Effector memory CD4-positive, alpha-beta T cell (primary cell): ENCODE results near the gene GRK5.
"Not testable (repeated sequence)": the region's sequence is repeated elsewhere in the genome, so short reads cannot be mapped to it uniquely, and the experiment has no call there.

Experiments
- DNase-seq, 3 donors: peaks; one replicate each; pipeline ENCODE4 v3.0.0-alpha.2; 2020
- H3K27ac ChIP-seq: 2 replicates; pipeline ENCODE4 v1.7.0; 2013; ENCODE audit warnings: mild to moderate bottlenecking, low read length, moderate library complexity; ENCODE audit not compliant: insufficient read depth, poor library complexity, severe bottlenecking
- H3K27me3 ChIP-seq: replicated peaks from 2 replicates; pipeline ENCODE4 v1.7.0; 2013; ENCODE audit warnings: mild to moderate bottlenecking, low read length; ENCODE audit not compliant: insufficient read depth, control insufficient read depth, poor library complexity, severe bottlenecking
- H3K36me3 ChIP-seq: 2 replicates; pipeline ENCODE4 v1.7.0; 2013; ENCODE audit warnings: mild to moderate bottlenecking, low read length, moderate library complexity; ENCODE audit not compliant: control insufficient read depth, insufficient read depth
- H3K4me1 ChIP-seq: 2 replicates; pipeline ENCODE4 v1.7.0; 2013; ENCODE audit warnings: low read length, mild to moderate bottlenecking; ENCODE audit not compliant: control insufficient read depth, insufficient read depth, poor library complexity, severe bottlenecking
- H3K4me3 ChIP-seq: 2 replicates; pipeline ENCODE4 v1.7.0; 2013; ENCODE audit warnings: low read length, low read depth, mild to moderate bottlenecking; ENCODE audit not compliant: insufficient read depth, poor library complexity, severe bottlenecking
- H3K9me3 ChIP-seq: 2 replicates; pipeline ENCODE4 v1.7.0; 2013; ENCODE audit warnings: mild to moderate bottlenecking, low read length, moderate library complexity; ENCODE audit not compliant: control insufficient read depth

The GRK5 gene

GRCh38 chr10:119256030-119256429 lies 48.7 kb downstream of the GRK5 start:
- Histone ChIP-seq H3K4me1 (no peaks in the 10 kb centered on the region), H3K4me3 (no peak overlapping the region), H3K9me3 (no peaks in the 10 kb centered on the region), H3K27ac (no peak overlapping the region), H3K27me3 (no peaks in the 10 kb centered on the region), H3K36me3 (no peaks in the 10 kb centered on the region)
- DNase-seq, result no peak

- Histone ChIP-seq H3K36me3 (no peaks in the 10 kb centered on the region), H3K9me3 (no peaks in the 10 kb centered on the region), H3K27me3 (no peaks in the 10 kb centered on the region), H3K4me3 (no peak overlapping the region), H3K27ac (no peak overlapping the region), H3K4me1 (no peaks in the 10 kb centered on the region)
- DNase-seq, result no peak
These were observed 49.5 kb downstream of the GRK5 start for GRCh38 chr10:119256897-119257296.

GRCh38 chr10:119257899-119258419 lies 50.6 kb downstream of the GRK5 start:
- Histone ChIP-seq H3K4me1 (no peaks in the 10 kb centered on the region), H3K4me3 (no peak overlapping the region), H3K27ac (no peak overlapping the region), H3K27me3 (no peaks in the 10 kb centered on the region), H3K36me3 (no peaks in the 10 kb centered on the region), H3K9me3 (no peaks in the 10 kb centered on the region)
- no peak for DNase-seq

DNA sequence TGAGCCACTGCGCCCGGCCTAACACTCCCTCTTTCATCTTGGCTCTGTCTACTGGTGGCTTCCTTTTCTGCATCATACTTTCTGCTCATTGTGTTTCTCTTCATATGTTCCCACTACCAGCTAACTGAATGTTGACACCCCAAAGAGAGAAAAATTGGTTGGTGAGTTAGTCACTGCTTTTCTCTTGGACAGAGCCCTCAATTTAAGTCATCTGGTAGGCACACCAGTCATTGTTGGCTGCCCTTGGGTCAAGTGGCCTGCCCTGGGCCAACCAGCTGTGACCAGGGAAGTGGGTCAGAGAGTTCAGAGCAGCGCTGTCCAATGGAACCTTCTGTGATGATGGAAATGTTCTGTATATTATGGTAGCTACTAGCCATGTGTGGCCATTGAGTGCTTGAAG lies 52.0 kb downstream of the GRK5 start:
- Histone ChIP-seq H3K4me3 (no peak overlapping the region), H3K27me3 (no peaks in the 10 kb centered on the region), H3K4me1 (no peaks in the 10 kb centered on the region), H3K27ac (no peak overlapping the region), H3K36me3 (no peaks in the 10 kb centered on the region), H3K9me3 (no peaks in the 10 kb centered on the region)
- no peak for DNase-seq

GRCh38 chr10:119261016-119261415 lies 53.6 kb downstream of the GRK5 start:
- H3K27ac ChIP-seq, H3K4me1 ChIP-seq, DNase-seq, H3K36me3 ChIP-seq, H3K4me3 ChIP-seq, H3K9me3 ChIP-seq, H3K27me3 ChIP-seq: not testable (repeated sequence)

GRCh38 chr10:119263951-119264617 lies 56.7 kb downstream of the GRK5 start:
- no peaks in the 10 kb centered on the region for H3K27me3 ChIP-seq
- peaks cover 10% of the 10 kb centered on the region for H3K4me1 ChIP-seq
- DNase-seq, result no peak
- no peaks in the 10 kb centered on the region for H3K36me3 ChIP-seq
- no peak overlapping the region for H3K27ac ChIP-seq
- no peak overlapping the region for H3K4me3 ChIP-seq
- H3K9me3 ChIP-seq, result no peaks in the 10 kb centered on the region

DNA sequence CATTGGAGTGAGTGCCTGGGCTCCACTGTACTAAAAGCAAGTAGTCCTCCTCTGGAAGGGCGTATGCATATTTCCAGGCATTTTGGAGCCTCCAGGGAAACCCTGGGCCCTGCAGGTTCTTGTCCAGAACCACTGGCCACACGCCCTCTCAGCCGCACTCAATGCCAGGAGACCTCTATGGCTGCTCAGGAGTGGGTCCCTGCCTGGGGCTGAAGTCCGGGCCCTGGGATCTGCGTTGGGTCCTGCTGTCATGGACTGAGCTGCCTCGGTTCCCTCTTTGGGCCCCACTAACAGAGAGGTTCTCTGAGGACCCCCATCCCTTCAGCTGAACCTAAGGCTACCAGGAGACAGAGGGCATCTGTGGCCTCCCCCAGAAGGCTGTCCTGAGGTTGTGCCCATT lies 58.3 kb downstream of the GRK5 start:
- Histone ChIP-seq H3K27ac (no peak overlapping the region), H3K4me3 (no peak overlapping the region), H3K36me3 (no peaks in the 10 kb centered on the region), H3K9me3 (no peaks in the 10 kb centered on the region), H3K4me1 (peaks cover 23% of the 10 kb centered on the region), H3K27me3 (no peaks in the 10 kb centered on the region)
- no peak for DNase-seq

- Histone ChIP-seq H3K27me3 (no peaks in the 10 kb centered on the region), H3K4me1 (peaks cover 36% of the 10 kb centered on the region), H3K9me3 (no peaks in the 10 kb centered on the region), H3K4me3 (no peak overlapping the region), H3K36me3 (no peaks in the 10 kb centered on the region), H3K27ac (peak overlapping the region; percentile 97)
- DNase-seq, result no peak
These were observed 60.0 kb downstream of the GRK5 start for GRCh38 chr10:119267384-119267783.

DNA sequence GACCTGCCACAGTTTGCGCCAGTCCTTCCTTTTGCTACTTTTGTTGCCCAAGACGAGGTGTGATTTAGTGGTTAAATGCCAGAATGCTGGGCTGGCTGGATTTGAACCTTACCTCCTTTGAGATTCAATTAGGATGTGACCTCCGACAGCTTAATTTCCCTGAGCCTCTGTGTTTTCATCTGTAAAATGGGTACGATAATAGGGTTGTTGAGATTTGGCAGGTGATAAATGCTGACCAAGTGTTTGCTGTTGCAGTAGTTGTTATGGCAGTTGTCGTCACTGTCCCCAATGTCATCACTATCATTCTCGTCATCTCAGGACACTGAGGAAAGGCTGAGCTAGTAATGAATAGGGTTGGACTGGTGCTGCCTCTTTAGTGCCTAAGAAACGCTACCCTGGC lies 61.1 kb downstream of the GRK5 start:
- Histone ChIP-seq H3K27ac (peak overlapping the region; percentile 97), H3K4me3 (no peak overlapping the region), H3K36me3 (no peaks in the 10 kb centered on the region), H3K27me3 (no peaks in the 10 kb centered on the region), H3K4me1 (peaks cover 36% of the 10 kb centered on the region), H3K9me3 (no peaks in the 10 kb centered on the region)
- no peak for DNase-seq

GRCh38 chr10:119268871-119269506 lies 61.6 kb downstream of the GRK5 start:
- Histone ChIP-seq H3K4me1 (peaks cover 36% of the 10 kb centered on the region), H3K27ac (peak overlapping the region; percentile 97), H3K27me3 (no peaks in the 10 kb centered on the region)

More at GRCh38 chr10:119268871-119269506, 61.6 kb downstream of the GRK5 start:
- H3K9me3 ChIP-seq, result no peaks in the 10 kb centered on the region
- H3K4me3 ChIP-seq, result no peak overlapping the region
- DNase-seq, result peak; percentile 76 to 84 (median 79)
- no peaks in the 10 kb centered on the region for H3K36me3 ChIP-seq
